CD14-positive monocyte (primary cell): ENCODE data around the gene C17orf67. TPM values are rescaled to one million over a fixed set of nuclear protein-coding genes. Genes with fewer than 3 reads are reported as not detected.

Experiments used
- DNase-seq, 3 donors: peaks; one replicate each; pipeline ENCODE4 v3.0.0-alpha.2; 2011 to 2022
- H2AFZ ChIP-seq: 2 replicates; pipeline ENCODE4 v1.6.0; 2012; ENCODE audit warnings: mild to moderate bottlenecking, low read depth, low read length, inconsistent platforms; ENCODE audit not compliant: insufficient read depth, poor library complexity, severe bottlenecking
- H3K27ac ChIP-seq, 2 donors: 1 replicate in 1 of 2; 2 replicates in 1 of 2; pipeline ENCODE4 v1.5.1; 2012 to 2013; ENCODE audit warnings: low read length in 2 of 2, control low read depth in 1 of 2, inconsistent platforms in 1 of 2, low read depth in 1 of 2, mild to moderate bottlenecking in 1 of 2
- H3K27me3 ChIP-seq, 2 donors: one replicate each; pipeline versions ENCODE4 v1.6.0 to v1.6.1; 2011 to 2013; ENCODE audit warnings: low read length in 2 of 2; ENCODE audit not compliant: control insufficient read depth in 2 of 2, insufficient read depth in 2 of 2
- H3K36me3 ChIP-seq, 2 donors: replicated peaks in 1 of 2; 1 replicate in 1 of 2; 2 replicates in 1 of 2; pipeline versions ENCODE4 v1.5.1 to v1.6.1; 2012 to 2013; ENCODE audit warnings: low read length in 2 of 2, control low read depth in 1 of 2, inconsistent platforms in 1 of 2, mild to moderate bottlenecking in 1 of 2; ENCODE audit not compliant: insufficient read depth in 2 of 2, control insufficient read depth in 1 of 2
- H3K4me1 ChIP-seq, 2 donors: 1 replicate in 1 of 2; 2 replicates in 1 of 2; pipeline versions ENCODE4 v1.5.1 to v1.6.1; 2012 to 2013; ENCODE audit warnings: low read length in 2 of 2, control low read depth in 1 of 2, inconsistent platforms in 1 of 2, mild to moderate bottlenecking in 1 of 2, moderate library complexity in 1 of 2; ENCODE audit not compliant: insufficient read depth in 2 of 2, control insufficient read depth in 1 of 2
- H3K4me2 ChIP-seq: replicated peaks from 2 replicates; pipeline ENCODE3; 2012; ENCODE audit warnings: low read length, moderate library complexity, mild to moderate bottlenecking; ENCODE audit not compliant: poor library complexity, severe bottlenecking; ENCODE audit errors: extremely low read depth
- H3K4me3 ChIP-seq, 3 experiments: fragments of 200-600 bp in 1 of 3; sonication (generic) in 1 of 3; replicated peaks in 1 of 3; 1 replicate in 2 of 3; 2 replicates in 1 of 3; pipeline ENCODE4 v1.5.1; 2011 to 2013; ENCODE audit warnings: low read length in 3 of 3, mild to moderate bottlenecking in 3 of 3, control low read depth in 2 of 3, low read depth in 2 of 3, inconsistent platforms in 1 of 3, moderate library complexity in 1 of 3
- H3K79me2 ChIP-seq: 2 replicates; pipeline ENCODE4 v1.6.0; 2012; ENCODE audit warnings: mild to moderate bottlenecking, control low read depth, inconsistent platforms, low read length, moderate library complexity; ENCODE audit not compliant: insufficient read depth
- H3K9ac ChIP-seq: 2 replicates; pipeline ENCODE4 v1.6.0; 2017; ENCODE audit warnings: low read length, mild to moderate bottlenecking; ENCODE audit not compliant: insufficient read depth, poor library complexity, severe bottlenecking
- H3K9me3 ChIP-seq, 2 donors: replicated peaks in 1 of 2; 1 replicate in 1 of 2; 2 replicates in 1 of 2; pipeline versions ENCODE4 v1.5.1 to v1.6.1; 2012 to 2013; ENCODE audit warnings: low read length in 2 of 2, control low read depth in 1 of 2; ENCODE audit not compliant: control insufficient read depth in 1 of 2, insufficient read depth in 1 of 2
- H4K20me1 ChIP-seq: 2 replicates; pipeline ENCODE4 v1.6.0; 2012; ENCODE audit warnings: mild to moderate bottlenecking, low read length, control low read depth, moderate library complexity; ENCODE audit not compliant: insufficient read depth
- H3K27ac Mint-ChIP-seq, 7 donors: one replicate each; pipeline ENCODE4 v1.8.0; 2020; ENCODE audit warnings: mild to moderate bottlenecking in 7 of 7, mixed read lengths in 7 of 7, moderate library complexity in 6 of 7, inconsistent platforms in 2 of 7
- H3K27me3 Mint-ChIP-seq, 3 donors: one replicate each; pipeline ENCODE4 v1.8.0; 2021 to 2022; ENCODE audit warnings: low read depth in 3 of 3, mild to moderate bottlenecking in 3 of 3, mixed read lengths in 3 of 3, moderate library complexity in 3 of 3, inconsistent platforms in 1 of 3
- H3K36me3 Mint-ChIP-seq, 2 donors: one replicate each; pipeline ENCODE4 v1.8.0; 2020; ENCODE audit warnings: mixed read lengths in 2 of 2, inconsistent platforms in 1 of 2, mild to moderate bottlenecking in 1 of 2
- H3K4me1 Mint-ChIP-seq: one replicate; pipeline ENCODE4 v1.8.0; 2020; ENCODE audit warnings: mild to moderate bottlenecking, mixed read lengths
- H3K4me3 Mint-ChIP-seq, 2 donors: one replicate each; pipeline ENCODE4 v1.8.0; 2020; ENCODE audit warnings: mild to moderate bottlenecking in 2 of 2, mixed read lengths in 2 of 2, moderate library complexity in 1 of 2
- H3K9me3 Mint-ChIP-seq, 7 donors: one replicate each; pipeline ENCODE4 v1.8.0; 2020 to 2022; ENCODE audit warnings: mixed read lengths in 7 of 7, mild to moderate bottlenecking in 6 of 7, moderate library complexity in 6 of 7, inconsistent platforms in 2 of 7
- WGBS: methylation state at CpG from one replicate; pipeline ENCODE4 v1.1.5; 2013; ENCODE audit warnings: missing lambda C conversion rate; ENCODE audit not compliant: insufficient coverage; 5-methylcytosine and 5-hydroxymethylcytosine counted together
- intact Hi-C, 2 donors: fragments of 100-400 bp; cut with micrococcal nuclease; formaldehyde crosslinking; loops; one replicate each; pipeline versions ENCODE4 v1.15.0 to v1.15.1; 2023
- polyA plus RNA-seq, 3 donors: library from polyadenylated mRNA; depleted of rRNA in 1 of 3; unstranded in 2 of 3; stranded (reverse) in 1 of 3; fragments of 300-500 nt in 2 of 3; fragments of >200 nt in 1 of 3; fragmentation: Illumina TruSeq in 2 of 3; gene quantifications; 1 replicate in 2 of 3; 2 replicates in 1 of 3; pipeline ENCODE4 v1.2.3, GENCODE V29; 2012 to 2021
- TF ChIP-seq, protein P1 (sequence below): fragments of 200-600 bp; IDR thresholded peaks from one replicate; pipeline ENCODE4 v1.8.0; 2022; ENCODE audit warnings: antibody characterized with exemption, mild to moderate bottlenecking

Gene C17orf67
- polyA plus RNA-seq, 3 donors: 0.56 to 0.57 (median 0.56) TPM

- Mint-ChIP-seq H3K9me3 (no peaks in the 10 kb centered on the region), H3K27me3 (peaks cover 0 to under 1% (median 0%) of the 10 kb centered on the region in 3 donors), H3K27ac (no peak overlapping the region), H3K36me3 (no peaks in the 10 kb centered on the region), H3K4me1 (peaks cover under 1% of the 10 kb centered on the region), H3K4me3 (no peak overlapping the region)
- no peaks in the 10 kb centered on the region for H3K4me1 ChIP-seq
- no peaks in the 10 kb centered on the region for H3K79me2 ChIP-seq
- no peak for DNase-seq
- no peak overlapping the region for H3K4me2 ChIP-seq
- no peaks in the 10 kb centered on the region for H3K27me3 ChIP-seq
- H3K9ac ChIP-seq: no peak overlapping the region
- H3K27ac ChIP-seq: no peak overlapping the region
- no peak overlapping the region for H2AFZ ChIP-seq
- H4K20me1 ChIP-seq: no peaks in the 10 kb centered on the region
- TF ChIP-seq, protein P1, sequence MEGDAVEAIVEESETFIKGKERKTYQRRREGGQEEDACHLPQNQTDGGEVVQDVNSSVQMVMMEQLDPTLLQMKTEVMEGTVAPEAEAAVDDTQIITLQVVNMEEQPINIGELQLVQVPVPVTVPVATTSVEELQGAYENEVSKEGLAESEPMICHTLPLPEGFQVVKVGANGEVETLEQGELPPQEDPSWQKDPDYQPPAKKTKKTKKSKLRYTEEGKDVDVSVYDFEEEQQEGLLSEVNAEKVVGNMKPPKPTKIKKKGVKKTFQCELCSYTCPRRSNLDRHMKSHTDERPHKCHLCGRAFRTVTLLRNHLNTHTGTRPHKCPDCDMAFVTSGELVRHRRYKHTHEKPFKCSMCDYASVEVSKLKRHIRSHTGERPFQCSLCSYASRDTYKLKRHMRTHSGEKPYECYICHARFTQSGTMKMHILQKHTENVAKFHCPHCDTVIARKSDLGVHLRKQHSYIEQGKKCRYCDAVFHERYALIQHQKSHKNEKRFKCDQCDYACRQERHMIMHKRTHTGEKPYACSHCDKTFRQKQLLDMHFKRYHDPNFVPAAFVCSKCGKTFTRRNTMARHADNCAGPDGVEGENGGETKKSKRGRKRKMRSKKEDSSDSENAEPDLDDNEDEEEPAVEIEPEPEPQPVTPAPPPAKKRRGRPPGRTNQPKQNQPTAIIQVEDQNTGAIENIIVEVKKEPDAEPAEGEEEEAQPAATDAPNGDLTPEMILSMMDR: no peak
- intact Hi-C loops: loop anchor here in 1 of 2 donors (5.0 kb wide), 1 partner anchor 179 kb away; the partner anchor contains the start of gene NOG
- no peak overlapping the region for H3K4me3 ChIP-seq
- H3K36me3 ChIP-seq: no peaks in the 10 kb centered on the region
- 78% methylated on average over 2 of the region's 2 CpGs for WGBS
- H3K9me3 ChIP-seq: no peaks in the 10 kb centered on the region
These were observed 62.2 kb downstream of the C17orf67 start for GRCh38 chr17:56771563-56771962.

DNA sequence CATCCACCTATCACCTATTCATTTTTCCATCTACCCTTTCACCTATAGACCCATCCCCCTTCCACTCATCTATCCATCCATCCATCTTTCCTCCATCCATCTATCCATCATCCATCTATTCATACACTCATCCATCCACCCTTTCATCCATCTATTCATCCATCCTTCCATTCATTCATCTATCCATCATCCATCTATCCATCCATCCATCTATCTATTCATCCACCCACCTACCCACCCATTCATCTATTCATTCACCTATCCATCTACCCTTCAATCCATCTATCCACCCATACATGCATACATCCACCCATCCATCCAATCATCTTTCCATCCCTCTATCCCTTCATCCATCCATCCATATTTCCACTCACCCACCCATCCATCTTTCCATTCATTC, 63.3 kb downstream of the C17orf67 start:
- no peak overlapping the region for H2AFZ ChIP-seq
- Mint-ChIP-seq H3K27ac (no peak overlapping the region), H3K36me3 (no peaks in the 10 kb centered on the region), H3K4me1 (no peaks in the 10 kb centered on the region), H3K9me3 (no peaks in the 10 kb centered on the region), H3K4me3 (no peak overlapping the region), H3K27me3 (peaks cover 0 to 2% (median 0%) of the 10 kb centered on the region in 3 donors)
- H3K36me3 ChIP-seq: no peaks in the 10 kb centered on the region
- DNase-seq: no peak
- no peak overlapping the region for H3K4me2 ChIP-seq
- intact Hi-C loops: loop anchor here in 1 of 2 donors (5.0 kb wide), 1 partner anchor 178 kb away; the partner anchor contains the start of gene NOG
- no peak overlapping the region for H3K27ac ChIP-seq
- H3K79me2 ChIP-seq: no peaks in the 10 kb centered on the region
- no peaks in the 10 kb centered on the region for H3K9me3 ChIP-seq
- TF ChIP-seq, protein P1: no peak
- no peaks in the 10 kb centered on the region for H3K4me1 ChIP-seq
- no peaks in the 10 kb centered on the region for H3K27me3 ChIP-seq
- H4K20me1 ChIP-seq: no peaks in the 10 kb centered on the region
- no peak overlapping the region for H3K9ac ChIP-seq
- no peak overlapping the region for H3K4me3 ChIP-seq
